DOHH2 (cell line): ENCODE results near the gene CDC42EP3.

Experiments used
- H3F3A ChIP-seq: fragments of 200-600 bp; sonication (generic), shearing (Covaris generic); 2 replicates; pipeline ENCODE4 v1.6.0; 2016; ENCODE audit warnings: antibody characterized with exemption, mild to moderate bottlenecking; ENCODE audit not compliant: control insufficient read depth, insufficient read depth
- H3K27ac ChIP-seq: fragments of 200-600 bp; sonication (generic); 2 replicates; pipeline ENCODE4 v1.5.1; 2014; ENCODE audit warnings: low read depth, mild to moderate bottlenecking, low read length, moderate library complexity
- H3K27me3 ChIP-seq: fragments of 200-600 bp; sonication (generic); 2 replicates; pipeline ENCODE4 v1.6.1; 2014; ENCODE audit warnings: mild to moderate bottlenecking, low read length, mixed read lengths; ENCODE audit not compliant: control insufficient read depth
- H3K36me3 ChIP-seq: fragments of 200-600 bp; sonication (generic); 2 replicates; pipeline ENCODE4 v1.6.1; 2014; ENCODE audit warnings: mild to moderate bottlenecking, low read length, moderate library complexity, mixed read lengths; ENCODE audit not compliant: control insufficient read depth
- H3K4me1 ChIP-seq: fragments of 200-600 bp; sonication (generic); 2 replicates; pipeline ENCODE4 v1.6.1; 2014; ENCODE audit warnings: mild to moderate bottlenecking, low read length, mixed read lengths; ENCODE audit not compliant: control insufficient read depth
- H3K4me2 ChIP-seq: fragments of 200-600 bp; sonication (generic); 2 replicates; pipeline ENCODE4 v1.6.0; 2014; ENCODE audit warnings: mild to moderate bottlenecking, low read length, moderate library complexity
- H3K4me3 ChIP-seq: fragments of 200-600 bp; sonication (generic); 2 replicates; pipeline ENCODE4 v1.5.1; 2014; ENCODE audit warnings: mild to moderate bottlenecking, low read length, mixed read lengths
- H3K79me2 ChIP-seq: fragments of 200-600 bp; sonication (generic); 2 replicates; pipeline ENCODE4 v1.6.1; 2014; ENCODE audit warnings: mild to moderate bottlenecking, low read length, mixed read lengths; ENCODE audit not compliant: control insufficient read depth
- H3K9me2 ChIP-seq: fragments of 200-600 bp; sonication (generic); replicated peaks from 2 replicates; pipeline ENCODE4 v1.6.1; 2014; ENCODE audit warnings: mild to moderate bottlenecking, low read length, mixed read lengths; ENCODE audit not compliant: control insufficient read depth
- H3K9me3 ChIP-seq: fragments of 200-600 bp; sonication (generic); 2 replicates; pipeline ENCODE4 v1.6.1; 2014; ENCODE audit warnings: antibody characterized with exemption, low read length, mixed read lengths; ENCODE audit not compliant: control insufficient read depth, insufficient read depth
- H4K20me1 ChIP-seq: fragments of 200-600 bp; sonication (generic); 2 replicates; pipeline ENCODE4 v1.6.0; 2014; ENCODE audit warnings: low read depth, mild to moderate bottlenecking, antibody characterized with exemption, low read length, moderate library complexity; ENCODE audit not compliant: control insufficient read depth, insufficient read depth
- CTCF ChIP-seq: fragments of 200-600 bp; sonication (generic); IDR thresholded peaks from one replicate; pipeline ENCODE4 v1.5.1; 2014; ENCODE audit warnings: antibody characterized with exemption, mild to moderate bottlenecking, low read depth, low read length; ENCODE audit not compliant: poor library complexity, severe bottlenecking
- EZH2phosphoT487 ChIP-seq: fragments of 200-600 bp; sonication (generic); IDR thresholded peaks from 2 replicates; pipeline ENCODE4 v1.6.1; 2017; ENCODE audit warnings: borderline replicate concordance, mild to moderate bottlenecking, antibody characterized with exemption, low read length, moderate library complexity, mixed read lengths

CDC42EP3 gene

GRCh38 chr2:37634914-37635503 lies 36.4 kb downstream of the CDC42EP3 start:
- H3K9me3 ChIP-seq = no peaks in the 10 kb centered on the region; the same call in 1 of the 2 replicates
- no peak overlapping the region for H3K27ac ChIP-seq
- TF ChIP-seq CTCF (no peak), EZH2phosphoT487 (no peak)
- H3K4me3 ChIP-seq = no peak overlapping the region
- H3F3A ChIP-seq = no peaks in the 10 kb centered on the region
- H3K79me2 ChIP-seq = no peaks in the 10 kb centered on the region
- H3K36me3 ChIP-seq = no peaks in the 10 kb centered on the region
- H3K4me2 ChIP-seq = no peak overlapping the region
- no peaks in the 10 kb centered on the region for H3K4me1 ChIP-seq
- peaks cover 19% of the 10 kb centered on the region for H3K27me3 ChIP-seq
- H4K20me1 ChIP-seq = no peaks in the 10 kb centered on the region
- no peaks in the 10 kb centered on the region for H3K9me2 ChIP-seq

- no peaks in the 10 kb centered on the region for H4K20me1 ChIP-seq
- no peak overlapping the region for H3K4me3 ChIP-seq
- H3K9me3 ChIP-seq = no peaks in the 10 kb centered on the region; the same call in 1 of the 2 replicates
- no peaks in the 10 kb centered on the region for H3K4me1 ChIP-seq
- no peaks in the 10 kb centered on the region for H3K9me2 ChIP-seq
- H3F3A ChIP-seq = no peaks in the 10 kb centered on the region
- H3K79me2 ChIP-seq = no peaks in the 10 kb centered on the region
- TF ChIP-seq CTCF = no peak
- TF ChIP-seq EZH2phosphoT487 = no peak
- H3K27ac ChIP-seq = no peak overlapping the region
- no peak overlapping the region for H3K4me2 ChIP-seq
- no peaks in the 10 kb centered on the region for H3K36me3 ChIP-seq
- peaks cover 19% of the 10 kb centered on the region for H3K27me3 ChIP-seq
These were observed 37.6 kb downstream of the CDC42EP3 start for GRCh38 chr2:37633845-37634244.

GRCh38 chr2:37633234-37633633 lies 38.2 kb downstream of the CDC42EP3 start:
- Histone ChIP-seq H3K36me3 (no peaks in the 10 kb centered on the region), H3K4me1 (no peaks in the 10 kb centered on the region), H3K27me3 (peaks cover 19% of the 10 kb centered on the region), H4K20me1 (no peaks in the 10 kb centered on the region), H3K4me2 (no peak overlapping the region), H3K79me2 (no peaks in the 10 kb centered on the region), H3F3A (no peaks in the 10 kb centered on the region), H3K9me2 (no peaks in the 10 kb centered on the region), H3K27ac (no peak overlapping the region), H3K4me3 (no peak overlapping the region), H3K9me3 (no peaks in the 10 kb centered on the region; the same call in 1 of the 2 replicates)
- TF ChIP-seq CTCF (no peak), EZH2phosphoT487 (no peak)

GRCh38 chr2:37632310-37632709 lies 39.1 kb downstream of the CDC42EP3 start:
- H3K27ac ChIP-seq = no peak overlapping the region
- H3K9me3 ChIP-seq = no peaks in the 10 kb centered on the region; the same call in 1 of the 2 replicates
- TF ChIP-seq CTCF (no peak), EZH2phosphoT487 (no peak)
- no peaks in the 10 kb centered on the region for H3K9me2 ChIP-seq
- H3K79me2 ChIP-seq = no peaks in the 10 kb centered on the region
- H3K4me3 ChIP-seq = no peak overlapping the region
- no peaks in the 10 kb centered on the region for H4K20me1 ChIP-seq
- H3K27me3 ChIP-seq = peaks cover 19% of the 10 kb centered on the region
- no peaks in the 10 kb centered on the region for H3F3A ChIP-seq
- H3K4me1 ChIP-seq = no peaks in the 10 kb centered on the region
- H3K36me3 ChIP-seq = no peaks in the 10 kb centered on the region
- H3K4me2 ChIP-seq = no peak overlapping the region
